ENCODE data around the gene LRMDA.

Gene LRMDA

GRCh38 chr10:75538144-75538543, 106.7 kb downstream of the LRMDA start:
- Mint-ChIP-seq H3K27ac (no peak overlapping the region), H3K27me3 (ENCODE audit: low read depth) (peaks cover 46% of the 10 kb centered on the region), H3K4me3 (no peak overlapping the region), H3K9me3 (no peaks in the 10 kb centered on the region), H3K36me3 (ENCODE audit: low read depth) (no peaks in the 10 kb centered on the region), H3K4me1 (peaks cover 48% of the 10 kb centered on the region)
- no peak for TF ChIP-seq CTCF (IDR thresholded peaks at IDR 0.05; ENCODE audit: unreplicated experiment in 3 of 3)

GRCh38 chr10:75538765-75539164, 107.3 kb downstream of the LRMDA start:
- Mint-ChIP-seq H3K4me3 (no peak overlapping the region), H3K27me3 (ENCODE audit: low read depth) (peaks cover 45% of the 10 kb centered on the region), H3K27ac (no peak overlapping the region), H3K36me3 (ENCODE audit: low read depth) (no peaks in the 10 kb centered on the region), H3K9me3 (no peaks in the 10 kb centered on the region), H3K4me1 (peaks cover 54% of the 10 kb centered on the region)
- TF ChIP-seq CTCF (IDR thresholded peaks at IDR 0.05; ENCODE audit: unreplicated experiment in 3 of 3), result no peak

- Mint-ChIP-seq H3K36me3 (ENCODE audit: low read depth) (no peaks in the 10 kb centered on the region), H3K9me3 (no peaks in the 10 kb centered on the region), H3K4me1 (peaks cover 65% of the 10 kb centered on the region), H3K27ac (peak overlapping the region; percentile 19 to 53 (median 29)), H3K27me3 (ENCODE audit: low read depth) (peaks cover 44% of the 10 kb centered on the region), H3K4me3 (no peak overlapping the region)
- peak in 2 of 3 experiments; percentile 12 to 18 for TF ChIP-seq CTCF (IDR thresholded peaks at IDR 0.05; ENCODE audit: unreplicated experiment in 3 of 3)
These were observed 109.0 kb downstream of the LRMDA start for GRCh38 chr10:75540357-75540966.

GRCh38 chr10:75540981-75541380, 109.6 kb downstream of the LRMDA start:
- no peaks in the 10 kb centered on the region for H3K36me3 Mint-ChIP-seq (ENCODE audit: low read depth)
- H3K27me3 Mint-ChIP-seq (ENCODE audit: low read depth), result peaks cover 42% of the 10 kb centered on the region
- H3K4me1 Mint-ChIP-seq, result peaks cover 71% of the 10 kb centered on the region
- H3K27ac Mint-ChIP-seq, result peak overlapping the region in 2 of 3 experiments; percentile 19 to 53
- H3K4me3 Mint-ChIP-seq, result no peak overlapping the region
- H3K9me3 Mint-ChIP-seq, result no peaks in the 10 kb centered on the region
- no peak for TF ChIP-seq CTCF (IDR thresholded peaks at IDR 0.05; ENCODE audit: unreplicated experiment in 3 of 3)

- no peak for TF ChIP-seq CTCF (IDR thresholded peaks at IDR 0.05; ENCODE audit: unreplicated experiment in 3 of 3)
- Mint-ChIP-seq H3K27ac (peak overlapping the region; percentile 19 to 73 (median 71)), H3K27me3 (ENCODE audit: low read depth) (peaks cover 39% of the 10 kb centered on the region), H3K4me1 (peaks cover 73% of the 10 kb centered on the region), H3K9me3 (no peaks in the 10 kb centered on the region), H3K4me3 (no peak overlapping the region), H3K36me3 (ENCODE audit: low read depth) (no peaks in the 10 kb centered on the region)
These were observed 110.0 kb downstream of the LRMDA start for GRCh38 chr10:75541411-75541810.

GRCh38 chr10:75542084-75542483, 110.7 kb downstream of the LRMDA start:
- no peak overlapping the region for H3K4me3 Mint-ChIP-seq
- no peaks in the 10 kb centered on the region for H3K36me3 Mint-ChIP-seq (ENCODE audit: low read depth)
- peaks cover 32% of the 10 kb centered on the region for H3K27me3 Mint-ChIP-seq (ENCODE audit: low read depth)
- peak overlapping the region in 2 of 3 experiments; percentile 71 to 73 for H3K27ac Mint-ChIP-seq
- peaks cover 75% of the 10 kb centered on the region for H3K4me1 Mint-ChIP-seq
- TF ChIP-seq CTCF (IDR thresholded peaks at IDR 0.05; ENCODE audit: unreplicated experiment in 3 of 3), result no peak
- no peaks in the 10 kb centered on the region for H3K9me3 Mint-ChIP-seq
